ENCODE results near the gene CC2D2B. TPM values are rescaled to one million over a fixed set of nuclear protein-coding genes. Genes with fewer than 3 reads are reported as not detected.

CC2D2B gene
- total and polyA plus RNA-seq, 2 of the 13 experiments (the other 11 are each of a cell fraction or from before 2014, with no cell fraction given): 0.20 TPM; not detected in 1

- TF ChIP-seq ZHX2 (IDR thresholded peaks at IDR 0.05; ENCODE audit: low read depth) (no peak), ZHX2 (CRISPR knock-in tag; IDR thresholded peaks at IDR 0.05; ENCODE audit: borderline replicate concordance) (no peak), TCF7L2 (IDR thresholded peaks at IDR 0.05; ENCODE audit: low read depth, low read length) (no peak), ZFYVE20 (CRISPR knock-in tag; IDR thresholded peaks at IDR 0.05; ENCODE audit: borderline replicate concordance, low read depth) (no peak), KLF11 (CRISPR knock-in tag; IDR thresholded peaks at IDR 0.05) (no peak), KMT2A (CRISPR knock-in tag; IDR thresholded peaks at IDR 0.05) (peak; percentile 37; the same call in 1 of the 2 replicates), GMEB1 (CRISPR knock-in tag; IDR thresholded peaks at IDR 0.05; ENCODE audit: borderline replicate concordance) (peak; percentile 8; the same call in 1 of the 2 replicates), HNRNPK (IDR thresholded peaks at IDR 0.05; ENCODE audit: low read depth, low read length, poor library complexity, severe bottlenecking) (no peak), ZNF333 (CRISPR knock-in tag; IDR thresholded peaks at IDR 0.05; ENCODE audit: borderline replicate concordance) (no peak), ELF3 (CRISPR knock-in tag; IDR thresholded peaks at IDR 0.05) (no peak), GABPA (IDR thresholded peaks at IDR 0.05; ENCODE audit: low read depth, low read length) (no peak), GABPA (CRISPR knock-in tag; IDR thresholded peaks at IDR 0.05; ENCODE audit: low read depth) (no peak), ZNF800 (CRISPR knock-in tag; IDR thresholded peaks at IDR 0.05) (peak; percentile 62; the same call in 1 of the 2 replicates), ZNF510 (CRISPR knock-in tag; IDR thresholded peaks at IDR 0.05; ENCODE audit: low read depth) (no peak), TRIM24 (CRISPR knock-in tag; IDR thresholded peaks at IDR 0.05) (no peak), ZNF326 (CRISPR knock-in tag; IDR thresholded peaks at IDR 0.05; ENCODE audit: borderline replicate concordance) (no peak), ZEB1 (IDR thresholded peaks at IDR 0.05; ENCODE audit: insufficient replicate concordance, low read depth) (no peak), ZFP91 (CRISPR knock-in tag; IDR thresholded peaks at IDR 0.05; ENCODE audit: borderline replicate concordance) (peak; percentile 60; the same call in 1 of the 2 replicates)
Observed at GRCh38 chr10:96043893-96044715, 136.3 kb downstream of the CC2D2B start (continued).
